Vagina (tissue), 2 donors: ENCODE data around the gene GPC4. TPM values are rescaled to one million over a fixed set of nuclear protein-coding genes. Genes with fewer than 3 reads are reported as not detected.

Experiments
- DNase-seq, 2 donors: peaks; one replicate each; pipeline ENCODE4 v3.0.0-alpha.2; 2017; ENCODE audit errors: extremely low spot score in 2 of 2
- H3K27ac ChIP-seq: fragments of 200-600 bp; sonication (generic); one replicate; pipeline ENCODE4 v1.5.1; 2019
- H3K27me3 ChIP-seq: fragments of 200-600 bp; sonication (generic); one replicate; pipeline ENCODE4 v1.5.1; 2019
- H3K36me3 ChIP-seq, 2 donors: fragments of 200-600 bp; sonication (generic); one replicate each; pipeline ENCODE4 v1.5.1; 2017 to 2019
- H3K4me1 ChIP-seq: fragments of 200-600 bp; sonication (generic); one replicate; pipeline ENCODE4 v1.5.1; 2019
- H3K4me3 ChIP-seq, 2 donors: fragments of 200-600 bp; sonication (generic); 1 replicate in 1 of 2; 2 replicates in 1 of 2; pipeline ENCODE4 v1.5.1; 2016 to 2019
- H3K9me3 ChIP-seq: fragments of 200-600 bp; sonication (generic); one replicate; pipeline ENCODE4 v1.5.1; 2019
- CTCF ChIP-seq, 3 experiments: fragments of 450-650 bp in 2 of 3; fragments of 200-600 bp in 1 of 3; sonication (generic) in 1 of 3; IDR thresholded peaks; one replicate each; pipeline ENCODE4 v1.5.1; 2017 to 2019; ENCODE audit warnings: antibody characterized with exemption in 3 of 3, mild to moderate bottlenecking in 2 of 3, moderate library complexity in 2 of 3
- POLR2A ChIP-seq, 2 donors: fragments of 450-650 bp; IDR thresholded peaks; one replicate each; pipeline ENCODE4 v1.6.1; 2017; ENCODE audit warnings: antibody characterized with exemption in 2 of 2, mild to moderate bottlenecking in 2 of 2, moderate library complexity in 2 of 2
- POLR2AphosphoS5 ChIP-seq, 2 donors: sonication (generic); formaldehyde crosslinking; IDR thresholded peaks; one replicate each; pipeline ENCODE4 v1.9.0; 2017; ENCODE audit warnings: antibody characterized with exemption in 2 of 2, mild to moderate bottlenecking in 2 of 2, low read depth in 1 of 2; ENCODE audit not compliant: insufficient read depth in 1 of 2
- intact Hi-C: fragments of 100-400 bp; cut with DNase I; formaldehyde crosslinking; loops from one replicate; pipeline ENCODE4 v1.15.1; 2023
- total RNA-seq: library from RNA; depleted of rRNA; stranded (reverse); fragments of >200 nt; gene quantifications from one replicate; pipeline ENCODE4 v1.2.3, GENCODE V29; 2016

Gene GPC4
- total RNA-seq, 1 donor from 2014 or later: 7.6 TPM

- no peaks in the 10 kb centered on the region for H3K27me3 ChIP-seq
These were observed 22.6 kb downstream of the GPC4 start for GRCh38 chrX:133392671-133393070.

GRCh38 chrX:133391111-133391510, 24.2 kb downstream of the GPC4 start:
- Histone ChIP-seq H3K27me3 (no peaks in the 10 kb centered on the region), H3K27ac (no peak overlapping the region), H3K4me3 (no peak overlapping the region), H3K36me3 (no peaks in the 10 kb centered on the region), H3K4me1 (no peaks in the 10 kb centered on the region), H3K9me3 (no peaks in the 10 kb centered on the region)
- no peak for DNase-seq
- intact Hi-C loops: no loop called here
- TF ChIP-seq CTCF (IDR thresholded peaks at IDR 0.05) (no peak), POLR2A (IDR thresholded peaks at IDR 0.05) (no peak), POLR2AphosphoS5 (IDR thresholded peaks at IDR 0.05; ENCODE audit: insufficient read depth in 1 of 2, low read depth in 1 of 2) (no peak)

More at GRCh38 chrX:133392671-133393070, 22.6 kb downstream of the GPC4 start:
- no peaks in the 10 kb centered on the region for H3K4me1 ChIP-seq
- intact Hi-C loops: no loop called here
- DNase-seq: no peak
- H3K27ac ChIP-seq: no peak overlapping the region
- no peak for TF ChIP-seq CTCF (IDR thresholded peaks at IDR 0.05)
- TF ChIP-seq POLR2AphosphoS5 (IDR thresholded peaks at IDR 0.05; ENCODE audit: insufficient read depth in 1 of 2, low read depth in 1 of 2): no peak
- no peak for TF ChIP-seq POLR2A (IDR thresholded peaks at IDR 0.05)
- no peaks in the 10 kb centered on the region for H3K9me3 ChIP-seq
- H3K36me3 ChIP-seq: no peaks in the 10 kb centered on the region
- H3K4me3 ChIP-seq: no peak overlapping the region

- intact Hi-C loops: no loop called here
These were observed 24.6 kb downstream of the GPC4 start for GRCh38 chrX:133390676-133391075.

GRCh38 chrX:133389975-133390374, 25.3 kb downstream of the GPC4 start:
- intact Hi-C loops: no loop called here
- no peaks in the 10 kb centered on the region for H3K27me3 ChIP-seq

More at GRCh38 chrX:133390676-133391075, 24.6 kb downstream of the GPC4 start:
- Histone ChIP-seq H3K4me3 (no peak overlapping the region), H3K4me1 (no peaks in the 10 kb centered on the region), H3K27ac (no peak overlapping the region), H3K36me3 (no peaks in the 10 kb centered on the region), H3K9me3 (no peaks in the 10 kb centered on the region), H3K27me3 (no peaks in the 10 kb centered on the region)
- TF ChIP-seq POLR2AphosphoS5 (IDR thresholded peaks at IDR 0.05; ENCODE audit: insufficient read depth in 1 of 2, low read depth in 1 of 2) (no peak), CTCF (IDR thresholded peaks at IDR 0.05) (no peak), POLR2A (IDR thresholded peaks at IDR 0.05) (no peak)
- DNase-seq: no peak

More at GRCh38 chrX:133389975-133390374, 25.3 kb downstream of the GPC4 start:
- no peaks in the 10 kb centered on the region for H3K36me3 ChIP-seq
- no peak for TF ChIP-seq CTCF (IDR thresholded peaks at IDR 0.05)
- TF ChIP-seq POLR2AphosphoS5 (IDR thresholded peaks at IDR 0.05; ENCODE audit: insufficient read depth in 1 of 2, low read depth in 1 of 2): no peak
- TF ChIP-seq POLR2A (IDR thresholded peaks at IDR 0.05): no peak
- no peaks in the 10 kb centered on the region for H3K4me1 ChIP-seq
- no peak overlapping the region for H3K27ac ChIP-seq
- H3K4me3 ChIP-seq: no peak overlapping the region
- no peaks in the 10 kb centered on the region for H3K9me3 ChIP-seq
- no peak for DNase-seq
